ENCODE results near the gene SLC2A13.

SLC2A13 gene

GRCh38 chr12:40105515-40106201 is at the start of gene SLC2A13:
Gene SLC2A13 (minus strand): TSS chr12:40106081. CDS start chr12:40105808, 273 bp downstream.
- no peak for DNase-seq

DNA sequence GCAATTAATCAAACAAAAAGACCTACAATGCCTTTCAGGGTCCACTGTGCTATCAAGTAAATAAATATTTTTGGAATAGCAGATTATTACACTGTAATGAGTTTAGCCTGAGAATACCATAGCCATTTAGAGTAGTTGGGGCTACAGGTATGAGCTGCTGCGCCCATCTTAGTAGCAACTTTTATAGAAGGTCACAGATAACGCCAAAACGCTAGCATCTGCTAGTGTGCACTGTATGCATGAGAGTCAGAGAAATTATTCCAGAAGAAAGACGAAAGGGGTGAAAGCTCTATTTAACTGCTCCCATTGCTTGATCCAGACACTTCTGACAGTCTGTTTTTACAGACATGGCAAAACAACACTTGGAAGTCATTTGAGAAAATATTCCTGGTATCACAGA is 48.5 kb upstream of the SLC2A13 start:
- no peak for DNase-seq

- no peak for DNase-seq
Observed at GRCh38 chr12:40153432-40153831, 47.6 kb upstream of the SLC2A13 start.

DNA sequence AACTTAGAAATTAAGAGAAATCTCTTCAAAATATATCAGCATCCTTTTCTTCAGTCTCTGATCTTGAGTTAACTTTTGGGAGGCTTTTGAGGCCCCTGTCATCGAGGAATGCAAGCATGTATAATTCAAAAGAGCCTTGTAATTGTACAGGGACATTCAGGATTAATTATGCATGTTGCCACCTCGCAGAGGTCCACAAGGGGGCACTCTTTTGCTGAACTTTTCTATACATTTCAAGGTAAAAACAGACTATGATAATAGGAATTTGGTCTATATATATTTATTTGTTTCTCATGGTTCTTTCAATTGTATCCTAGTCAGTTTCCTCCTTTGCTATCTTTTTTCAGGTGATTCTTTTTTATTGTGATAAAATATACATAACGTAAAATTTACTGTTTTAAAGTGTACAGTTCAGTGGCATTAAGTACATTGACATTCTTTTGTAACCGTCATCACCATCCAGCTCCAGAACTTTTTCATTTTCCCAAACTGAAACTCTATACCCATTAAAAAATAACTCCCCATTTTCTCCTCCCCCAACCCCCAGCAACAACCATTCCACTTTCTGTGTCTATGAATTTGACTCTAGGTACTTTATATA is 47.0 kb upstream of the SLC2A13 start:
- DNase-seq = no peak

DNA sequence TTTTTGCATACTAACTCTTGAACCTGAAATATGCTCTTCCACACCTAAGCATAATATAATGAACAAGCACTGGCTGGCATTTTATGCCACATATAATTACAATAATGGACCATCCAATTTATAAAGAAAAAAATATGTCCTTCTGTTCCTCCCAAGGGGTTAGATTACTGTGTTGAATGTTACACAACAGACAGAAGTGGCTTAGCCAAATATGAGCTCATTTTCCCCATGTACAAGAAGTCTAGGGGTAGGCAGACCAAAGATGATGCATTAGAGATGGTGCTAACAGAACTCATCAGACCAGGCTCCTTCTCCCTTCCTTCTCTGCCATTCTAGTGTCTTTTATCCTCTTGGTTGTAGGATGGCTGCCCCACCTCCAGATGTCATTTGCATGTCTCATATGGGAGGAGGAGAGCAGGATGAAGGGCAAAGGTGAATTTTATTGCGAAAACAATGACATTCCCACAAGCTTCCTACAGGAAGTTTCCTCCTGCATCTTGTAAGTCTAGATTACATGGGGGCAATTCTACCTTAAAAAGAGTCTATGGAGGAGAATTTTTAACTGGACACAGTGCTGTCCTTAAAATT is 43.9 kb upstream of the SLC2A13 start:
- DNase-seq = no peak

- DNase-seq = no peak
Observed at GRCh38 chr12:40146800-40147797, 41.2 kb upstream of the SLC2A13 start.

- DNase-seq = no peak
Observed at GRCh38 chr12:40145896-40146295, 40.0 kb upstream of the SLC2A13 start.

GRCh38 chr12:40144023-40144422 is 38.1 kb upstream of the SLC2A13 start:
- DNase-seq = no peak

GRCh38 chr12:40142001-40142744 is 36.3 kb upstream of the SLC2A13 start:
- DNase-seq = no peak

DNA sequence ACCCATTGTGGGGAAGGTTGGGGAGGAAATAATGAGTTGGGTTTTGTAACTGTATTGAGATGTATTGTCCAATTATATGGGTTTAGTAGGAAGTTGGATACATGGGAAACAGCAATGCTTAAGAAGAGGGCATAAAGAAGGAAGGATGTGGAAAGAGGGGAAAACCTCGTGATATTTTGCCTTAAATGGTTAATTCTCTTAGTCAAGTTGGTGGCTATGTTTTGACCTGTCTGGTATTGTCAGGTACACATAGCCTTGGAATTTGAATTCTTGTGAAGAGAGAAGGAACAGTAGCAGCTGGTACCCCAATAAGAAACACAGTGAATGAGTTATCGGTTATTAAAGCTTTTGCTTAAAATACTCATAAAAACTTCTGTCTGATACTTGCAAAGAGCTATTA is 32.6 kb upstream of the SLC2A13 start:
- no peak for DNase-seq

- no peak for DNase-seq
Observed at GRCh38 chr12:40137252-40137651, 31.4 kb upstream of the SLC2A13 start.

DNA sequence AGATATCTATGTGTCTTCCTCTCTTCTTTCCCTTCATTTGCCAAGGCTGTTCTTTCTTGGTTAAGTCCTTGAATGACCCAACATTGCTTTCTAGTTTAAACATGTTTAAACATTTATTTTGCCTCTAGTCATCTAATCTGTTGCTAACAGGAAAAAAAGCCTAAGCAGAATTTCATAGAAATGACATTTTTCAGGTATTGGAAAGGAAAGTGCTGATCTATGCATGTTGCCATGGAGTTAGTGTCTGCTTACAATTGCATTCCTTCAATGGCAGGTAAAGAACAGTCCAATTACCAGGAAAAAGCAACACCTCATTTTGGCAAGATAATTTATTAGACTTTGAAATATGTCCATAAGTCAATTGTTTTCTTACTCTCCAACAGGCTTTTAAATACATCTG is 21.5 kb upstream of the SLC2A13 start:
- no peak for DNase-seq

DNA sequence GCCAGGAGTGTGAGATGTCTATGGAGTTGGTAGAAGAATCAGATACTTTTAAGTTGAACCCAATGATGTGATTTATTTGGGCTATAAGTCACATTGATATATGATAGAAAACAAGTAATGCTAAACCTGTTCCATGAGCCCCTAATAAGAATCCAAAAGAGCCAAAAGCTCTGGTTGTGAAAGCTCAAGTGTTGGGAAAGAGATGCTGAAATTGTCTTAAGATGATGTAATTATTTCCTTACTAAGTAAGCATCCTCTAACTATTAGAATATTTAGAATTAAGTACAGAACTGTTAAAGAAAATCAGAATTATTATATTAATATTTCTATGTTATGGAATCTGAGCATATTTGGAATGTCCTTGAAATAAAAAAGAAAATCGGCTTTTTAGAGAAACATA is 17.6 kb upstream of the SLC2A13 start:
- no peak for DNase-seq

- DNase-seq = no peak
Observed at GRCh38 chr12:40122842-40123241, 17.0 kb upstream of the SLC2A13 start.

- DNase-seq = no peak
Observed at GRCh38 chr12:40117818-40118217, 11.9 kb upstream of the SLC2A13 start.

GRCh38 chr12:40110586-40110985 is 4.7 kb upstream of the SLC2A13 start:
- no peak for DNase-seq

GRCh38 chr12:40107803-40108620 is 2.1 kb upstream of the SLC2A13 start:
- no peak for DNase-seq

DNA sequence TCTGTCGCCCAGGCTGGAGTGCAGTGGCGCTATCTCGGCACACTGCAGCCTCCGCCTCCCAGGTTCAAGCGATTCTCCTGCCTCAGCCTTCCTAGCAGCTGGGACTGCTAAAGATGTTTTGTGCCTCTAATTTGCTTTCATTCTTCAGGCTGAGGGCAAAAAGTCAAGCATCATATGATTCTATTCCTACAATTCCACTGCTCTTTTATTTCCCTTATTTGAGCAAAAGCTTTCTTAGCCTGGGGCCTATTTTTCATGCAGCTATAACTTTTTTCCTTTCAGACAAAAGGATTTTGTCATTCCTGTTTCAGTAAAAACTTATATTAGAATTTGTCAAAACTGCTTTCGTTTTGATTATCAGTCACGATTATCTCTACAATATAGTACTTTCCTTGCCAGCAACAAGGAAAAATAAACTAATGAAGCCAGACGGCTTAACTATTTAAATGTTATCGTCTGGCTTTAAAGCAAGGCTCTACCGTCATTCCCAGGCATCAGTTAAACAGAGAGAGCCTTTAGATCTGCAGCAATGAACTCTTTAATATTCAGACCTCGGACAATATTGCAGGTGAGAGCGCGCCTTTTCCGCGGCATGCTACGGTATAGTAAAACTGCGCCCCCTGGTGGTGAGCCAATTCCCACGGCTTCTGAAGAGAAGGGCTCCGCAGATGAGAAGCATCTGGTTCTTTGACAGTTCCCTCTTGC is 1.4 kb upstream of the SLC2A13 start:
- peak; percentile 46 for DNase-seq

- DNase-seq = no peak
Observed at GRCh38 chr12:40106655-40107054, 774 bp upstream of the SLC2A13 start.

DNA sequence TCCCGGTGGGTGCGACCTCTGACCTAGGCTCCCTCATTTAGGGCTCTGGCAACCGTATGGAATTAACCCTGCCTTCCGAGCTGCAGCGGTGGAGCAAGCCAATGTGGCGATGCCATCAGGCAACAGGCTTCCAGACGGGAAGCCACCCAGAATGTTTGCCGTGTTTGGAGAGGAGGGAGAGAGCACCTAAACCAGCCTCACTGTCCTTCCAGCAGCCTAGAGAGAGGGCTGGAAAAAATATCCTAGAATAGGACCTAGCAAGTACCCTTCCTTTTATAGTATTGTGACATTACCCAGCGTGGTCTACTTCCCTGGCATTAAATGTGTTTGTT is 287 bp upstream of the SLC2A13 start:
- DNase-seq = no peak

GRCh38 chr12:40105265-40105514 is 691 bp downstream of the SLC2A13 start:
- no peak for DNase-seq

Data from DMS 273 treated with DMSO at 0.1 percent for 48 hours (cell line).